PC-9 (cell line): Measurements from ENCODE around the gene ACVR2B. TPM values are rescaled to one million over a fixed set of nuclear protein-coding genes. Genes with fewer than 3 reads are reported as not detected.

Experiments
- BruUV-seq: library from RNA; stranded (reverse); fragments of 400-500 nt; replicated peaks from 2 replicates; lab custom pipeline; 2021; lab: Mats Ljungman, UMichigan
- CTCF ChIA-PET: fragments of 300-600 bp; sonication (Branson Sonifier 250); formaldehyde crosslinking; loops from one replicate; lab custom pipeline; 2022; ENCODE audit warnings: antibody characterized with exemption; lab: Charles Lee
- POLR2A ChIA-PET: fragments of 300-600 bp; sonication (Branson Sonifier 250); formaldehyde crosslinking; loops from one replicate; lab custom pipeline; 2022; ENCODE audit warnings: antibody characterized with exemption; ENCODE audit not compliant: unreplicated experiment; lab: Charles Lee
- DNase-seq, 2 experiments: peaks; one replicate each; pipeline versions ENCODE4 v3.0.0 to v3.0.0-alpha.2; 2015 to 2022; ENCODE audit warnings: mixed read lengths in 1 of 2
- H2AFZ ChIP-seq: fragments of 200-600 bp; sonication (generic); 2 replicates; pipeline ENCODE4 v1.8.1; 2017; ENCODE audit warnings: antibody characterized with exemption
- H3F3A ChIP-seq: fragments of 200-600 bp; sonication (generic); 2 replicates; pipeline ENCODE4 v1.8.1; 2017; ENCODE audit warnings: antibody characterized with exemption, mild to moderate bottlenecking, low read depth; ENCODE audit not compliant: insufficient read depth
- H3K27ac ChIP-seq: fragments of 200-600 bp; sonication (generic); 2 replicates; pipeline ENCODE4 v1.6.1; 2016; ENCODE audit warnings: mixed run types
- H3K27me3 ChIP-seq: fragments of 200-600 bp; sonication (generic); 2 replicates; pipeline ENCODE4 v1.6.1; 2016; ENCODE audit warnings: low read depth, mixed run types; ENCODE audit not compliant: insufficient read depth
- H3K36me3 ChIP-seq: fragments of 200-600 bp; sonication (generic); 2 replicates; pipeline ENCODE4 v1.6.1; 2016; ENCODE audit warnings: low read depth, mixed run types
- H3K4me1 ChIP-seq: fragments of 200-600 bp; sonication (generic); replicated peaks from 2 replicates; pipeline ENCODE4 v1.6.1; 2016; ENCODE audit warnings: mixed run types; ENCODE audit not compliant: insufficient read depth
- H3K4me2 ChIP-seq: fragments of 200-600 bp; sonication (generic); 2 replicates; pipeline ENCODE4 v1.6.1; 2017; ENCODE audit warnings: mixed run types
- H3K4me3 ChIP-seq: fragments of 200-600 bp; sonication (generic); 2 replicates; pipeline ENCODE4 v1.6.1; 2016; ENCODE audit warnings: mixed run types
- H3K79me2 ChIP-seq: fragments of 200-600 bp; sonication (generic); 2 replicates; pipeline ENCODE4 v1.6.1; 2017; ENCODE audit warnings: low read depth, mixed run types
- H3K9me2 ChIP-seq: fragments of 200-600 bp; sonication (generic); 2 replicates; pipeline ENCODE4 v1.8.1; 2017; ENCODE audit warnings: mild to moderate bottlenecking; ENCODE audit not compliant: insufficient read depth
- H3K9me3 ChIP-seq: fragments of 200-600 bp; sonication (generic); 2 replicates; pipeline ENCODE4 v1.8.1; 2016; ENCODE audit warnings: low read depth; ENCODE audit not compliant: insufficient read depth
- H4K20me1 ChIP-seq: fragments of 200-600 bp; sonication (generic); 2 replicates; pipeline ENCODE4 v1.8.1; 2017; ENCODE audit not compliant: insufficient read depth
- CTCF ChIP-seq: fragments of 200-600 bp; sonication (generic); conservative IDR thresholded peaks from 2 replicates; pipeline ENCODE4 v1.6.1; 2017; ENCODE audit warnings: mixed run types, antibody characterized with exemption, mild to moderate bottlenecking, moderate library complexity
- EZH2 ChIP-seq: fragments of 200-600 bp; sonication (generic); IDR thresholded peaks from 2 replicates; pipeline ENCODE4 v1.8.0; 2017; ENCODE audit warnings: antibody characterized with exemption, low read depth
- intact Hi-C: fragments of 100-400 bp; cut with micrococcal nuclease; formaldehyde crosslinking; loops from one replicate; pipeline ENCODE4 v1.10.0; 2022; ENCODE audit not compliant: unreplicated experiment
- total RNA-seq: library from RNA; stranded (reverse); gene quantifications from 2 replicates; pipeline ENCODE4 v1.2.3, GENCODE V29; 2021

The ACVR2B gene
- total RNA-seq, 1 experiment from 2014 or later, result 11.0 TPM

GRCh38 chr3:38528457-38528856, 74.8 kb downstream of the ACVR2B start:
- Histone ChIP-seq H3K9me3 (no peaks in the 10 kb centered on the region), H3K27ac (no peak overlapping the region), H3K79me2 (no peaks in the 10 kb centered on the region), H3K4me1 (no peaks in the 10 kb centered on the region), H3K36me3 (no peaks in the 10 kb centered on the region), H3K9me2 (no peaks in the 10 kb centered on the region), H3K4me3 (no peak overlapping the region), H2AFZ (no peak overlapping the region), H3K4me2 (no peak overlapping the region), H3F3A (no peaks in the 10 kb centered on the region), H3K27me3 (no peaks in the 10 kb centered on the region), H4K20me1 (no peaks in the 10 kb centered on the region)
- TF ChIP-seq CTCF (no peak), EZH2 (no peak)
- POLR2A ChIA-PET, result no interaction called here
- no peak for DNase-seq
- CTCF ChIA-PET, result interaction anchor here (1.2 kb wide), 1 partner anchor 471 kb away, joined by 4 read pairs; no protein-coding TSS in a partner anchor
- intact Hi-C loops, result no loop called here
- BruUV-seq, result no TSS peak

- no peak for DNase-seq
- Histone ChIP-seq H4K20me1 (no peaks in the 10 kb centered on the region), H3K36me3 (no peaks in the 10 kb centered on the region), H3K9me3 (no peaks in the 10 kb centered on the region), H3F3A (no peaks in the 10 kb centered on the region), H3K27ac (no peak overlapping the region), H3K4me3 (no peak overlapping the region), H3K27me3 (no peaks in the 10 kb centered on the region), H2AFZ (no peak overlapping the region), H3K4me1 (no peaks in the 10 kb centered on the region), H3K9me2 (no peaks in the 10 kb centered on the region), H3K4me2 (no peak overlapping the region), H3K79me2 (no peaks in the 10 kb centered on the region)
- no peak for TF ChIP-seq CTCF
- no peak for TF ChIP-seq EZH2
- BruUV-seq, result no TSS peak
- CTCF ChIA-PET, result no interaction called here
- intact Hi-C loops, result no loop called here
- POLR2A ChIA-PET, result no interaction called here
These were observed 78.8 kb downstream of the ACVR2B start for GRCh38 chr3:38532529-38532928.

GRCh38 chr3:38533285-38533976, 79.7 kb downstream of the ACVR2B start:
- H3K79me2 ChIP-seq, result no peaks in the 10 kb centered on the region
- no peaks in the 10 kb centered on the region for H4K20me1 ChIP-seq
- no peaks in the 10 kb centered on the region for H3F3A ChIP-seq
- no peak overlapping the region for H2AFZ ChIP-seq
- H3K27ac ChIP-seq, result no peak overlapping the region
- intact Hi-C loops, result no loop called here
- DNase-seq, result no peak
- ChIA-PET POLR2A (no interaction called here), CTCF (no interaction called here)
- TF ChIP-seq CTCF (no peak), EZH2 (no peak)
- no peaks in the 10 kb centered on the region for H3K27me3 ChIP-seq
- no peak overlapping the region for H3K4me2 ChIP-seq
- H3K4me1 ChIP-seq, result no peaks in the 10 kb centered on the region
- BruUV-seq, result no TSS peak
- H3K9me3 ChIP-seq, result no peaks in the 10 kb centered on the region
- no peaks in the 10 kb centered on the region for H3K9me2 ChIP-seq
- H3K4me3 ChIP-seq, result no peak overlapping the region
- no peaks in the 10 kb centered on the region for H3K36me3 ChIP-seq
